Epithelial cell of proximal tubule (primary cell): ENCODE measurements around the gene ICOS. TPM values are rescaled to one million over a fixed set of nuclear protein-coding genes. Genes with fewer than 3 reads are reported as not detected.

Experiments
- DNase-seq: peaks from one replicate; pipeline ENCODE4 v3.0.0-alpha.2; 2011; ENCODE audit warnings: low read depth
- H3K4me3 ChIP-seq: 2 replicates; pipeline ENCODE4 v1.5.1; 2011; ENCODE audit warnings: low read depth, mild to moderate bottlenecking, low read length
- CTCF ChIP-seq: conservative IDR thresholded peaks from 2 replicates; pipeline ENCODE4 v1.5.1; 2012; ENCODE audit warnings: low read depth, mild to moderate bottlenecking, low read length
- total RNA-seq: library from RNA; depleted of rRNA; stranded (reverse); fragments of >200 nt; gene quantifications from 2 replicates; pipeline ENCODE4 v1.2.3, GENCODE V29; 2015

ICOS gene
- total RNA-seq, 1 donor from 2014 or later: not detected

- no peak for DNase-seq
- H3K4me3 ChIP-seq: no peak overlapping the region
- TF ChIP-seq CTCF: no peak
Observed at GRCh38 chr2:203994735-203995134, 58.2 kb downstream of the ICOS start.

- DNase-seq: no peak
- H3K4me3 ChIP-seq: no peak overlapping the region
- TF ChIP-seq CTCF: no peak
Observed at GRCh38 chr2:203996692-203997091, 60.1 kb downstream of the ICOS start.

DNA sequence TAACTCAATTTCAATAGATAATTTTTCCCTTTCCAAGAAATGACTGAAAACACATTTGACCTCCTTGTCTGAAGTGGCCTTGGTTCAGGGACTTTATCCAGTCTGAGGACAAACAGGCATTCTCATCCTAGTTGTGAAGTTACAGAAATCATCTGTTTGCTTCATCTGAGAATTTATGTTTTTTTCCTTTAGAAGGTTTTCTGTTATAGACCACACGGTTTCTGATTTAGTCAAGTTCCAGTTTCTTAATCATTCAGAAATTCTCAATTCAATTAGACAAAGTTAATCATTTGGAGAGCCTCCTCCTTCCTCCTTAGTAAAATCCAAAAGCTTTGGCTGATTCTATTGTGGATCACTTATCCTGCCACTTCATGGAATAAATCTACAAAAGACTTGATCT lies 60.9 kb downstream of the ICOS start:
- no peak for DNase-seq

GRCh38 chr2:203997980-203998809 lies 61.6 kb downstream of the ICOS start:
- no peak overlapping the region for H3K4me3 ChIP-seq
- TF ChIP-seq CTCF: no peak
- DNase-seq: no peak

More for the DNA sequence above, 60.9 kb downstream of the ICOS start:
- TF ChIP-seq CTCF: no peak
- H3K4me3 ChIP-seq: no peak overlapping the region

DNA sequence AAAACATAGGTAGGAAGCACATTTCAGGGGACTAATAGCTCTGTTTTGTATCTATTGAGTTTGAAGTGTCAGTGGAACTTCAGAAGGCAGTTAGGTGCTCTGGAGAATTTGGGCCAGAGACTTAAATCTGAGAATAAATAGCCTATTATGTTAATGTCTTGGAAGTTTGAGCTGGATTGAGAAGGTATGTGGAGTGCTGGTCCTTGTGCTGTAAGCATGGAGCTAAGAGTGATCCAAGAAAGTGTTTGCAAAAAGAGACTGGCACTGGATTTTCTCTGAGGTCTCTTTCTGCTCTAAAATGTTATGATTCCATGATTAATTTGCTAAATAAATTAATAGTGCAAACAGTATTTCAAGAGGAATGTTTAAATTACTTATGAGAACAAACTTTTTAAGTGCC lies 63.3 kb downstream of the ICOS start:
- TF ChIP-seq CTCF: no peak
- DNase-seq: no peak
- H3K4me3 ChIP-seq: no peak overlapping the region

- DNase-seq: no peak
- H3K4me3 ChIP-seq: no peak overlapping the region
- TF ChIP-seq CTCF: no peak
Observed at GRCh38 chr2:204000446-204000845, 63.9 kb downstream of the ICOS start.
